Lower leg skin (tissue), 3 donors: ENCODE data around the gene SLC22A6.

ENCODE experiments used
- CTCF ChIP-seq, 3 donors: fragments of 450-650 bp; IDR thresholded peaks; one replicate each; pipeline ENCODE4 v1.5.1; 2016; ENCODE audit warnings: antibody characterized with exemption in 3 of 3, mild to moderate bottlenecking in 3 of 3, moderate library complexity in 2 of 3
- POLR2A ChIP-seq, 2 donors: fragments of 450-650 bp; IDR thresholded peaks; one replicate each; pipeline ENCODE4 v1.6.1; 2016 to 2017; ENCODE audit warnings: antibody characterized with exemption in 2 of 2, mild to moderate bottlenecking in 1 of 2, moderate library complexity in 1 of 2

GRCh38 chr11:62999649-63000048, 14.9 kb upstream of the SLC22A6 start:
- no peak for TF ChIP-seq POLR2A (IDR thresholded peaks at IDR 0.05)
- TF ChIP-seq CTCF (IDR thresholded peaks at IDR 0.05), result no peak
